Cardiac muscle cell (in vitro differentiated cells and primary cell): ENCODE results near the gene SHC3. TPM values are rescaled to one million over a fixed set of nuclear protein-coding genes. Genes with fewer than 3 reads are reported as not detected.

Source experiments
- DNase-seq, 2 donors: peaks; one replicate each; pipeline versions ENCODE4 v3.0.0 to v3.0.0-alpha.2; 2010 to 2017; ENCODE audit warnings: low read depth in 1 of 2, low spot score in 1 of 2
- H3K27ac ChIP-seq: fragments of 200-600 bp; sonication (generic); 2 replicates; pipeline ENCODE4 v1.5.1; 2016
- H3K27me3 ChIP-seq: fragments of 200-600 bp; sonication (generic); 2 replicates; pipeline ENCODE4 v1.6.0; 2016; ENCODE audit warnings: control low read depth
- H3K36me3 ChIP-seq: fragments of 200-600 bp; sonication (generic); 2 replicates; pipeline ENCODE4 v1.5.1; 2016; ENCODE audit warnings: control low read depth
- H3K4me1 ChIP-seq: fragments of 200-600 bp; sonication (generic); 2 replicates; pipeline ENCODE4 v1.8.1; 2017; ENCODE audit warnings: low read depth, mild to moderate bottlenecking, mixed run types
- H3K4me3 ChIP-seq: fragments of 200-600 bp; sonication (generic); 2 replicates; pipeline ENCODE4 v1.5.1; 2016; ENCODE audit warnings: mild to moderate bottlenecking
- H3K9me3 ChIP-seq: fragments of 200-600 bp; sonication (generic); 2 replicates; pipeline ENCODE4 v1.5.1; 2017; ENCODE audit warnings: low read depth, mild to moderate bottlenecking, control low read depth
- polyA plus RNA-seq: library from polyadenylated mRNA; unstranded; fragments of >200 nt; fragmentation: Nextera tagmentation; extraction: Ambion mirVana; gene quantifications from 2 replicates; pipeline ENCODE4 v1.2.1, GENCODE V29; 2016
- total RNA-seq: library from RNA; depleted of rRNA; stranded (reverse); fragments of >200 nt; gene quantifications from 2 replicates; pipeline ENCODE4 v1.2.3, GENCODE V29; 2016
- TF ChIP-seq, protein P1 (sequence below): IDR thresholded peaks from 2 replicates; pipeline ENCODE4 v1.5.1; 2012; ENCODE audit warnings: low read depth, mild to moderate bottlenecking, low read length

The SHC3 gene
- total and polyA plus RNA-seq, 2 experiments from 2014 or later, result 0.27 to 0.34 TPM

DNA sequence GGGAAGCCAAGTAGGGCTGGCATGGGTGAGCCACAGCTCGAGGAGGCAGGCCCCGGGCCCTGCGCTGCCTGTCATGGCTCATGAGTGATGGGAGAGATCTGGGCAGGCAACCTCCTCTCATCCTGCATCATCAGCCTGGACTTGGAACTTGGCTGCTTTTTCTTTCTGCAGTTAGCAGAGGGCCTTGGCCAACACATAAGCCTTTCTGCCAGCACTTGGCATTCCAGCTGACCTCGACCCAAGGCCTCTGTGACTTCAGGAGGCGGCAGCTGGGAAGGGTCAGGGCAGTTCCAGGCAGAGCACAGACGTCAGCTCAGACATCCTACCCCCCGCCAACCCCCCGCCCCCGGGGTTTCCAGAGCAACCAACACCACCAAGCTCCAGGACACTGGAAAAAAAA, 179.7 kb downstream of the SHC3 start:
- H3K4me1 ChIP-seq, result no peaks in the 10 kb centered on the region
- H3K4me3 ChIP-seq, result no peak overlapping the region
- H3K27me3 ChIP-seq, result no peaks in the 10 kb centered on the region
- H3K36me3 ChIP-seq, result no peaks in the 10 kb centered on the region
- TF ChIP-seq, protein P1, sequence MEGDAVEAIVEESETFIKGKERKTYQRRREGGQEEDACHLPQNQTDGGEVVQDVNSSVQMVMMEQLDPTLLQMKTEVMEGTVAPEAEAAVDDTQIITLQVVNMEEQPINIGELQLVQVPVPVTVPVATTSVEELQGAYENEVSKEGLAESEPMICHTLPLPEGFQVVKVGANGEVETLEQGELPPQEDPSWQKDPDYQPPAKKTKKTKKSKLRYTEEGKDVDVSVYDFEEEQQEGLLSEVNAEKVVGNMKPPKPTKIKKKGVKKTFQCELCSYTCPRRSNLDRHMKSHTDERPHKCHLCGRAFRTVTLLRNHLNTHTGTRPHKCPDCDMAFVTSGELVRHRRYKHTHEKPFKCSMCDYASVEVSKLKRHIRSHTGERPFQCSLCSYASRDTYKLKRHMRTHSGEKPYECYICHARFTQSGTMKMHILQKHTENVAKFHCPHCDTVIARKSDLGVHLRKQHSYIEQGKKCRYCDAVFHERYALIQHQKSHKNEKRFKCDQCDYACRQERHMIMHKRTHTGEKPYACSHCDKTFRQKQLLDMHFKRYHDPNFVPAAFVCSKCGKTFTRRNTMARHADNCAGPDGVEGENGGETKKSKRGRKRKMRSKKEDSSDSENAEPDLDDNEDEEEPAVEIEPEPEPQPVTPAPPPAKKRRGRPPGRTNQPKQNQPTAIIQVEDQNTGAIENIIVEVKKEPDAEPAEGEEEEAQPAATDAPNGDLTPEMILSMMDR, result no peak
- no peak overlapping the region for H3K27ac ChIP-seq
- DNase-seq, result peak in 1 of 2 donors; percentile 68
- no peaks in the 10 kb centered on the region for H3K9me3 ChIP-seq

DNA sequence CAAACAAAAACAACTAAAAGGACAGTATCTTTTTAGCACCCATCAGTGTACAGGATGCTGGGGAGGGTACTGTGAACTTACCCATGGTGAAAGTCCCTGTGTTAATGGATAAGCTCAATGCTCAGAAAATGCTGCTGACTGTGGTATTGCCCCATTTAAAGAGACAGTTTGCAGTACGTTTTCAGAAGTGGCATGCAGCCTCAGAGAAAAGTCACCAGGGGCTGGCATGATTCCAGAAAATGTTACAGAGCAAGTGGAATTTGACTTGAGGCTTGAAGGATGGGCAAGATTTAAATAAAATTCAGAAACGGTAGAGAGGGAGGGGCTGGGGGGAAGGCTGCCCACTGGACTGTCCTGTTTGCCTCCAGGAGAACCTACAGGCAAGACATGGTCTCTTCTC, 180.1 kb downstream of the SHC3 start:
- Histone ChIP-seq H3K36me3 (no peaks in the 10 kb centered on the region), H3K27ac (no peak overlapping the region), H3K4me1 (no peaks in the 10 kb centered on the region), H3K27me3 (no peaks in the 10 kb centered on the region), H3K9me3 (no peaks in the 10 kb centered on the region), H3K4me3 (no peak overlapping the region)
- TF ChIP-seq, protein P1, result no peak
- peak in 1 of 2 donors; percentile 40 for DNase-seq

DNA sequence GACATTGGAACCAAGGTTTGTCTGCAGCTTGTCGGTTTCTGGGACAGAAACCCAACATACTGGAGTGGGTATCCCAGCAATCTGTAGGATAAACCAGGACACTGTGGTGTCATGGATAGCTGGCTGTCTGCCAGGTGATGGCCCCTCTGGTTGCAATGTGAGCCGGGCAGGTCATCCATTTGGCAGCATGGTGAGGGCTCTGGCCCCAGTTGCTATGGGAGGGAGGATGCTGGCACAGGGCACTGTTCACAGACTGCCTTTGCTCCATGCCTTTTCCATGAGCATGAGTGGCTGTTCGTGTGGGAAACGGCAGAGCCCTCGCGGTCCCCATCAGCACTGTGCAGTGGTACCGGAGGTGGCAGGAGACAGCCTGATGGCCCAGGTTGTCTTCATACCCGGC, 181.0 kb downstream of the SHC3 start:
- Histone ChIP-seq H3K27me3 (no peaks in the 10 kb centered on the region), H3K36me3 (no peaks in the 10 kb centered on the region), H3K9me3 (no peaks in the 10 kb centered on the region), H3K4me1 (peaks cover 5% of the 10 kb centered on the region), H3K4me3 (no peak overlapping the region), H3K27ac (no peak overlapping the region)
- TF ChIP-seq, protein P1, result no peak
- no peak for DNase-seq

DNA sequence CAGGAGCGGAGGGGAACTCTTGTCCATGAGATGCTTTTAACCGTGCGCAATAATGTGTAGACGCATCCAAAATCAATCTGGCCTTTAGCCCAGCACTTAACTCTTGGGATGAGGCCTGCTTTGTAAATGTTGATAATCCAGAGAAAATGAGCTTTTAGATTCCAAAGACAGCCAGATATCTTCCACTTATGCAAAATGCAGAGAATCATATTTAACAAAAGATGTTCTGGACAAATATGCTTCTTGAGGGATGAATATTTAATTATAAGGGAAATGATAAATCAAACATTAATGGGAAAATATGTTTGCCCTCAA, 181.7 kb downstream of the SHC3 start:
- Histone ChIP-seq H3K27ac (no peak overlapping the region), H3K9me3 (no peaks in the 10 kb centered on the region), H3K4me1 (peaks cover 10% of the 10 kb centered on the region), H3K27me3 (no peaks in the 10 kb centered on the region), H3K4me3 (no peak overlapping the region), H3K36me3 (no peaks in the 10 kb centered on the region)
- DNase-seq, result no peak
- TF ChIP-seq, protein P1, result no peak

DNA sequence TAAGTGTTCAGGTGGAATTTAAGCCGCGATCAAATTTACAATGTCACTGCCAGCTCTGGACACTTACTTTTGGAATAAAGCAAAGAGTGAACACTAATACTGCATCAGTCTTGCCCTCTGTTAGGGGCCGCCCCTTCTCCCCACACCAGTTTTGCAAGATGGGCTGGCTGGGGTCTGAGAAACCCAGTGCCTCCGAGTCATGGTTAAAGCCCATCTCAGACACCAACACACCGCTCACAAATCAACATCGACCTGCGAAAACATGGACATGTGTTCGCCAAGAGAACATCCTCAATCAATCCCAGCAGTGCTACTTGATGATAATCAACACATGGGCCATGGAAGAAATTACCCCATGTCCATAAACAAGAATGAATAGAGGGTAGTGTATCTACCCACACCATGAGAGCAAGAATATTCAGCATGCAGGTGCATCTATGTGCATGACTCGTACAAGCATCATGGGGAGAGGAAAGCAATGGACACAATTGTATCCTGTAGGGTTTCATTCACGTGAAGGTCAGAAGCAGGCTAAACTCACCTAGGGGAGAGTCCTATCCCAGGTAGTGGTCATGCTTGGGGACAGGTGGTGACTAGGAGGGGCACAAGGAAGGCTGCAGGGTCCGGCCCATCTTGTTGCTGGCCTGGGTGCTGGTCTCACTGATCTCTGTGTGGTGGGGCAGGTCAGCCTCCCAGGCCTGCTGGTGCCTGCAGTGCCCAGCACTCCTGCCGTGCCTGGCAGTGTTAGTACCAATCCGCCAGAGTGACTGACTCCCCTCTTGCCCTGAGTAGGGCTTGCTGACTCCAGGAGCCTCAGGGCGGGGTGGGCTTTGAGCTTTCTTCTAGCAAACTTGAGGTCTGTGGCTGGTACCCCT, 182.3 kb downstream of the SHC3 start:
- Histone ChIP-seq H3K36me3 (no peaks in the 10 kb centered on the region), H3K4me3 (no peak overlapping the region), H3K4me1 (peaks cover 10% of the 10 kb centered on the region), H3K27ac (no peak overlapping the region), H3K27me3 (no peaks in the 10 kb centered on the region), H3K9me3 (no peaks in the 10 kb centered on the region)
- TF ChIP-seq, protein P1, result no peak
- DNase-seq, result no peak
